A172 (cell line): ENCODE measurements around the gene COL26A1. TPM values are rescaled to one million over a fixed set of nuclear protein-coding genes. Genes with fewer than 3 reads are reported as not detected.
"Not testable (repeated sequence)": the region's sequence is repeated elsewhere in the genome, so short reads cannot be mapped to it uniquely, and the experiment has no call there.

ENCODE experiments used
- DNase-seq: peaks from one replicate; pipeline ENCODE4 v3.0.0-alpha.2; 2015; ENCODE audit warnings: low spot score
- total RNA-seq: library from RNA; depleted of rRNA; stranded (reverse); fragments of >200 nt; shearing (Covaris generic); gene quantifications from 2 replicates; pipeline ENCODE4 v1.2.3, GENCODE V29; 2014; rRNA removed

The COL26A1 gene
- total RNA-seq, 1 experiment from 2014 or later, result not detected

- DNase-seq, result no peak
Measured at GRCh38 chr7:101595766-101596537, 233.3 kb downstream of the COL26A1 start.

GRCh38 chr7:101596898-101597297 lies 234.2 kb downstream of the COL26A1 start:
- DNase-seq, result no peak

GRCh38 chr7:101597941-101598340 lies 235.3 kb downstream of the COL26A1 start:
- no peak for DNase-seq

GRCh38 chr7:101598422-101598985 lies 235.8 kb downstream of the COL26A1 start:
- no peak for DNase-seq

GRCh38 chr7:101598986-101599771 lies 236.5 kb downstream of the COL26A1 start:
- DNase-seq, result no peak

GRCh38 chr7:101599787-101600186 lies 237.1 kb downstream of the COL26A1 start:
- DNase-seq, result no peak

GRCh38 chr7:101602082-101602481 lies 239.4 kb downstream of the COL26A1 start:
- DNase-seq, result no peak

GRCh38 chr7:101602484-101603241 lies 240.0 kb downstream of the COL26A1 start:
- DNase-seq, result peak; percentile 79

GRCh38 chr7:101604331-101604933 lies 241.8 kb downstream of the COL26A1 start:
- DNase-seq, result no peak

- not testable (repeated sequence) for DNase-seq
Measured at GRCh38 chr7:101604934-101605332, 242.3 kb downstream of the COL26A1 start.

GRCh38 chr7:101605611-101606497 lies 243.2 kb downstream of the COL26A1 start:
- DNase-seq, result no peak

GRCh38 chr7:101606498-101606923 lies 243.8 kb downstream of the COL26A1 start:
- no peak for DNase-seq

Other genes with a start within 250 kb of the COL26A1 start
- gene SERPINE1, start 235.8 kb upstream of the COL26A1 start, total RNA-seq, result 463 and 480 TPM in 2 replicates
- gene AP1S1, start 208.4 kb upstream of the COL26A1 start, total RNA-seq, result 332 and 409 TPM in 2 replicates
- gene VGF, start 197.3 kb upstream of the COL26A1 start, total RNA-seq, result 1.0 and 1.3 TPM in 2 replicates
- 0.93 TPM in 1 of 2 replicates, not detected in the other for gene NAT16, start 182.6 kb upstream of the COL26A1 start, total RNA-seq
- gene MOGAT3, start 161.8 kb upstream of the COL26A1 start, total RNA-seq, result not detected in 2 replicates
- gene PLOD3, start 145.3 kb upstream of the COL26A1 start, total RNA-seq, result 93.9 and 105 TPM in 2 replicates
- gene ZNHIT1, start 144.7 kb upstream of the COL26A1 start, total RNA-seq, result 113 and 116 TPM in 2 replicates
- gene CLDN15, start 125.1 kb upstream of the COL26A1 start, total RNA-seq, result 3.5 and 4.0 TPM in 2 replicates
- gene FIS1, start 117.8 kb upstream of the COL26A1 start, total RNA-seq, result 166 and 189 TPM in 2 replicates
- 76.3 and 81.6 TPM in 2 replicates for gene IFT22, start 41.1 kb upstream of the COL26A1 start, total RNA-seq